ENCODE results near the gene PICK1.

The PICK1 gene

DNA sequence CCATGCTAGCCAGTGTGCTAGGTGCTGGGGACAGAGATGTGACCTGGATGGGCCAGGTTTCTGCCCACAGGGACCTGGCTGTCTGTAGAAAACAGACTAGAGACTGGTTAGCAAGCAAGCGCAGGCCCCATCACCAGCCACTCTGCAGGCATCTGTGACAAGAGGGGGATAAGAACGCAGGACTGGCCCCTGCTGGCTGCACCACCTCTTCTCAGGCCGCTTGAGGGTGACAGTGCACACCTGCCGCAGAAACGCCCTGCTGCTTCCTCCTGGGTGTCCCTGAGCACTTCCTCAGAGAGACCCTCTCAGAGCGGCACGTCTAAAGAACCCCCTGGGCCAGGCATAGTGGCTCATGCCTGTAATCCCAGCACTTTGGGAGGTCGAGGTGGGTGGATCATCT, 5.9 kb upstream of the PICK1 start:
- DNase-seq, result no peak

- peak; percentile 70 to 75 for DNase-seq
These were observed 5.0 kb upstream of the PICK1 start for GRCh38 chr22:38051900-38052862.

DNA sequence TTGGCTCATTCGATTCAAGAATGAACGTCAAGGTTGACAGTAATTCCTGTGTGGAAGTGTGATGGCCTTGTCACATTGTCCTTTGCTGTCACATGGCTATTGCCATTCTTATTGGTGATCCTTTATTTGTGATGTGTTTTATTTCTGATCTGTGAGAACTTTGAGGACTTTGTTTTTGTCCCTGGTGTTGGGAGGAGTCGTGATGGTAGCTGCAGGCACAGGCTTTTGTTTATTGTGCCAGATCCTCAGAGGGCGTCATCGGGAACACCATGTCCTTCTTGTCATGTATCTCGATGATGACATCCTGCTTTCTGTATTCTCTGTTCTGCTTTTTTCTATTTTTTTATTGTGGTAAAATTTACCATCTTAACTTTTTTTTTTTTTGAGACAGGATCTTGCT, 5.6 kb downstream of the PICK1 start:
- no peak for DNase-seq

DNA sequence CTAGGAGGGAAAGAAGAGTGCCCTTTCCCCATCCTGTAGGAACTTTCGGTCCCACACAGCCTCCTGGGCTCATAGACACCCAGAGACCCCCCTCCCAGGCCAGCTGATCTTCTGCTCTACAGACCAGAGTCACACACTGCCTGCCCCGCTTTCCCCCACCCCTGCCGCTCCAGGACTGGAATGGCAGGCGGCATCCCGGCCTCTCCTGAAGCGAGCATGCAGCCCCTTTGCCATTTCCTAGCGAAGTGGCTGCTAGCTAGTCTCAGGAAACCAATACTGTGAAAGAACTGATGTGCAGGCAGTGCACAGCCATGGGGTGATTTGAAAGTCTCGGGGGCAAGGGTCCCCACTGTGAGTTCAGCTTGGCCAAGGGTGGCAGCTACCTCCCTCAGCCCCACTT, 8.3 kb downstream of the PICK1 start:
- DNase-seq, result no peak

DNA sequence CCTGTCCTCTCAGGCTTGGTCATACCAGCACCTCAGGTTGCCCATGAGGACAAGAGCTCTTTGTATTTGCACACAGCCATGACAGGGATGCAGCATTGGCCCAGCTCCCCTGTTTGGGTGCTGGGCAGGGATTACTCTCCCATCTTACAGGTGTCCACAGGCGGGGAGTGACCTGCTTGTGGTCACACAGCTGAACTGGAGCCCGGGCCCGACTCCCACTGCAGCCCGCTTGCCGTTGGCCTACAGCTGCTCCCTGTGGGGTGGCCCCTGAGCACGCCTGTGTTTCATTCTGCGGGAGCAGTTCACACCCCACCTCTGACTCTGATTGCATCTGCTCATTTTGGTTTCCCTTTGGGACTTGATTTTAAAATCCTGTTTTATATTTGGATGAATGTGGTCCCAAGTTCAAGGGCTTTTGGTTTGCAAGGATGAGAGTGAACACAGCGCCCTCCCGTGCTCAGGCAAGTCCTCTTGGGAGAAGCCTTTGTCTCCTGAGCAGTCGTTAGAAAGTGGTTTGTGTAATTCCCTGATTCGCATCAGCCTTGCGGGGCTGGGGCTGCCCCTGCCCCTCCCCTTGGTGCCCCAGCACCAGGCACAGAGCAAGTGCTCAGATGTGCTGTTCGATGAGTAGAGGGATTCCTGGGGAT, 9.3 kb downstream of the PICK1 start:
- DNase-seq, result no peak

- DNase-seq, result no peak
These were observed 9.8 kb downstream of the PICK1 start for GRCh38 chr22:38067028-38067415.

- DNase-seq, result no peak
These were observed 10.7 kb downstream of the PICK1 start for GRCh38 chr22:38067761-38068360.

DNA sequence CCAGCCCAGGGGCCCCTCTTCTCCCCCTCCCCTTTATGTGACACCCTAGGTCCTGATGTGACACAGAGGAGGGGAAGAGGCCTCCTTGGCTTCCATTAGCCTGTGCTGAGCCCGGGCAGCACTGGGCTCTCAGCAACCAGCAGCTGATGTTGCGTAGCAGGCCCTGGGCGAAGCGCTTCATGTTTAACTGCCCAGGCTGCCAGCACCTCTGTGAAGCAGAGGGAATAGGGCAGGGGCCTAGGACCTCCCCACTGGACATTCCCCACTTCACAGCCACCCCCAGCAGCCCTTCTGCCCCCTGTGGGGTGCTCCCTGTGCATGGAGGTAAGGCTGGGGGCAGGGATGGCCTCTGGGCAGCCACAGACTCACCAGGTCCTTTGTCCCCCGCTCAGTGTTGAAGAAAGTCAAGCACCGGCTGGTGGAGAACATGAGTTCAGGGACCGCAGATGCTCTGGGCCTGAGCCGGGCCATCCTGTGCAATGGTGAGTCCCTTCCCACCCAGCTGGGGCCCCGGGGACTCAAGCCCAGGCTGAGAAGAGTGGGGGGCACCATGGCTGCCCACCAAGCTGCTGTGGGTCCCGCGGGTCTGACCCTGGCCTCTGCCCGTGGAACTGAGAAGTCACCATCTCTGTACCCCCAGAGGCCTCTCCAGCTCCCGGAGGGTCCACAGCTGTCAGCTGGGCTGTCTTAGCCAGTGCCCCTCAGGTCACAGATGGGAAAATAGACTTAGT, 11.6 kb downstream of the PICK1 start:
- DNase-seq, result no peak

DNA sequence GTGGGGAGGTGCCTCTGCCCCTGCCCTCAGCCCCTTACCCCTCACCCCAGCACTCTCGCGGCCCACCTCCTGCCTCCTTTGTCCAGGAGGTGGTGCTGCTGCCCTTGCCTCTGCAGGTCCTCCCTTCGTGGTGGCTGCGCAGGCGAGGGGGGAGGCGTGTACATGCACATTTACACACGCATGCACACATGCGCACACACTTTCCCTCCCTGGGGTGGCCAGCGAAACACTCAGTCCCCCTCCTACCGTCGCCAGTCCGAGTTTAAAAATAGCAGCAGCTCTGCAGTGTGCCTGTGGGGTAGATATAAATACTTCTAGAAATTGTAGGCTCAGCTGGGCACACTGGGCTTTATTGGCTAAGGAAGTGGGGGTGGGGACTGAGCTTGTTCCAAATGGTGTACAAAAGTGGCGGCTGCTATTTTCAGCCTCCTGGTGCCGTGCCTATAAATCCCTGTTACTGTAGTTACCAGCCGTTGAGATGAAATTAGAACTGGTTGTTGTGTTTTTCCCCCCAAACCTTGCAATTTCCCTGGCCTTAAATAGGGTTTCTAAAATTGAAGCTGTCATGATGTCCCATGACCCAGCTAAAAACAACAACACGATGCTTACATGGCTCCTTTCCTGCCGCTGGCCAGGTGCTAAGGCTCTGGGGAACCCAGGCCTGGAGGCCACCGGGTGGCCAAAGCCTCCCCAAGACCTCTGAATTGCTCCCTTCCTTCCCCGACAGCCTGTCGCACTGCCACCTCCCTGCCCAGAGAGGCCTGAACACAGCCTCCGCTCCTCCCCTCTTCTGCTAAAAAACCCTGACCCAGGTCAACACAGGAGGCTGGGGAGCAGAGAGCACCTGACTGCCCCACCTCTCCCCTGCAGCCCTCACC, 12.4 kb downstream of the PICK1 start:
- DNase-seq, result peak; percentile 78 to 83

- no peak for DNase-seq
These were observed 13.2 kb downstream of the PICK1 start for GRCh38 chr22:38070250-38070921.

DNA sequence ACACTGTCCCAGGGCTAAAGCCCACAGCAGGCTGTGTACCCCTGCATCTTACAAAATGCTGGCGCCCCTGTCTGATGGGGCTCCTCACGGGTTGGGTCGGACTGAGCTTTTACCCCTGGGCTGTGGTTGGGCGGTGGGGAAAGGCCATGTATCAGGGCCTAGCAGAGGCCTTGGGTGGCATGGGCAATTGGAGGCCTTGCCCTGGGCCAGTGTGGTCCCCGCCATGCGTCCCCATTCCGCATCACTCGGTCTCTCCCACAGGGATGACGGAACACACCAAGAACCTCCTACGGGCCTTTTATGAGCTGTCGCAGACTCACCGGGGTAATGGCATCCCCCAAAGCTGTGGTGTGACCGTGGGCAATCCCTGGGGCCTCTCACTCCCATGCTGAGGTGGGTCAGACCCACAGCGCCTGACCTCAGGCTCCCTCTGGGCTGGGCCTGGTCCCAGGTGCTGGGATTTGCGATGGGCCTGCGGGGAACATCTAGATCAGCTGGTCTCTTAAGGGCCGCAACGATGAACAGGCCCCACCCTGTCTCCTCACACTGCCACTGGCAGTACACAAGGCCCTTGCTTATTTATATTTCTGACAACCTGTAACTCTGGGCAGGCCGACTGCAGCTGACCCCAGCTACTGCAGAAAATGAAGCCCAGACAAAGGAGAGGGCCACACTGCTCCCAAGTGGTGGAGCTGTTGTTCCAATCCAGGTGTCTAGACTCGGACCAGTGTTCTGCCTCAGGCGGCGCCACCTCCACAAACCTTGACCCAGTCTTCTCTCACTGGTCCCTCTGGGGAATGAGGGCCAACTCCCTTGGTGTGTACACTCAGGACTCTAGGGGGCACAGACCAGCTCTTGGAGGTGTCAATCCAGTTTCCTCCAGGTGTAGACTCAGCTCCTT, 14.5 kb downstream of the PICK1 start:
- no peak for DNase-seq

- DNase-seq, result no peak
These were observed 15.3 kb downstream of the PICK1 start for GRCh38 chr22:38072322-38073149.

- no peak for DNase-seq
These were observed 16.2 kb downstream of the PICK1 start for GRCh38 chr22:38073150-38074130.

DNA sequence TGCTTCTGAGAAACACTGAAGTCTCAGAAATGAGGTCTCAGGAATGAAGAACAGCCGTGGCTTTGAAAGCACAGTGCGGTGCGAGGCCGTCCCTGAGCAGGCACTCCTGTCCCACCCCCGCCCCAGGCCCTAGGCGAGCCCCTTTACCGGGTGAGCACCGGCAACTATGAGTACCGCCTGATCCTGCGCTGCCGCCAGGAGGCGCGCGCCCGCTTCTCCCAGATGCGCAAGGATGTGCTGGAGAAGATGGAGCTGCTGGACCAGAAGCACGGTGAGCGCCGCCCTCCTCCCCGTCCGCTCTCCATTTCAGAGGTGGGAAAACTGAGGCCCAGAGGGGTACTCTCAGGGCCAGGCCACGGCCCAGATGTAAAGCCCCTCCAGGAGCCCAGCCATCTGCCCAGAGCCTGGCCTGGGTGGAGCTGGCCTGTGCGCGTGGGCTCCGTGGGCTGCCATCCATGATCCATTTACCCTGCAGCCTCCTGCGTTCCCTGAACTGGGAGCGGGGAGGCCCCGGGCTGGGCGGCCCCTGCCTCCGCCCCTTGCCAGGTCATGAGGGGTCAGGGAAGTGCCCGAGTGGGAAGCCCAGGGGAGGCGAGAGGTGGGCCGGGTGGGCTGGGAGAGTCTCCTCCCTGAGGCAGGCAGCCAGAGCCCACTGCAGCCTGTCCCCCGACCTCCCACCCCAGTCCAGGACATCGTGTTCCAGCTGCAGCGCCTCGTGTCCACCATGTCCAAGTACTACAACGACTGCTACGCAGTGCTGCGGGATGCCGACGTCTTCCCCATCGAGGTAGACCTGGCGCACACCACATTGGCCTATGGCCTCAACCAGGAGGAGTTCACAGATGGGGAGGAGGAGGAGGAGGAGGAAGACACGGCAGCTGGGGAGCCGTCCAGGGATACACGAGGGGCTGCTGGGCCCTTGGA, 17.2 kb downstream of the PICK1 start:
- DNase-seq, result no peak

DNA sequence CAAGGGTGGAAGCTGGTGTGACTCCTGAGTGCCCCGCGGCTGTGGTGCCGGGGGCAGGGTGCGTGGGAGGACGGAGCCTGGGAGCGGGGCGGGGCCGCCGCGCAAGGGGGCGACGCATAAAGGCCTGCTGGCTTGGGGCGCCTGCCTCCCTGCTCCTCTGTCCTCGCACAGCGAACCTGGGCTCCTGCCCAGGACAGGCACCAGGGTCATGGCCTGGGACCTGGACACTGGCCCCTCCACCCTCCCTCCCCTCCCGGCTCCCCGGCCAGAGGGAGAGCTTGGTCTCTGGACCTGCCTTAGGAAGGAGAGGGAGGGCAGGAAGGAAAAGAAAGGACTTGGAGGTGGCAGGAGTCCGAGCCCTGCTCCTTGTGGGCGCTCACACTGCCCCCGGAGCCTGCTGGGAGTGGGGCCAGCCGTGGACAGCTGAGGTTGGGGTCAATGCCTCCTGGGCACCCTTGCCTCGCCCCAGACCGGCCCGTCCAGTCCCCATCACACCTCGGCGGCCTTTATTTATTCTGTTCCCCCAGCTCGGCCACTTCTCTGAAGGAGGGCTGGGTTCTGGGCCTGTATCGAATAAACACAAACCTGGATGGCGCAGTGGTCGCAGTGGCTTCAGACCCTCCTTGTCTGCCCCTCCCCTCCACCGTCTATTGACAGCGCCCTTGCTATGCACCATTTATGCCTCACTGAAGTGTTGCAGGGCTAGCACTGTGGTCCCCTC, 18.1 kb downstream of the PICK1 start:
- no peak for DNase-seq

DNA sequence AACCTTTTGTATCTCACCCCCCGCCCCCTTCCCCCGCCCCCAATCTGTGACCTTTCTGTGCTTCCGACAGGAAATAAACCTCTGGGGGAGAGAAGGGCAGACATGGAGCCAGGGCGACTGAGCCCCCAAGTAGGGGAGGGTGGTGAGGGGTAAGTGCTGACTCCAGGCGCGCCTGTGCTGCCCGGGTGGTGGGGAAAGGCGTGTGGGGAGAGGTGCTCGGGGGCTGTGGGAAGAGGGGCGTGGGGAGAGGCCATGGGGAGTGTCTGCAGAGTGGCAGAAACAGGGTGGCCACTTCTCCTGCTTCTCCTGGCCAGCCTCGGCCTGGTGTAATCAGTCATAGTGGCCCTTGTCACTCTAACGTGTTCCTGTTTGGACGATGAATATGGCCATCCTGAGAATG, 18.8 kb downstream of the PICK1 start:
- no peak for DNase-seq
